GM21367 (cell line): Measurements from ENCODE around the gene MYLK2.
"Not testable (repeated sequence)": the region's sequence is repeated elsewhere in the genome, so short reads cannot be mapped to it uniquely, and the experiment has no call there.

Experiments
- ATAC-seq: cut with Tn5 transposase; IDR thresholded peaks from one replicate; pipeline ENCODE4 v1.9.1; 2021; ENCODE audit not compliant: unreplicated experiment

Gene MYLK2

GRCh38 chr20:31819083-31819784, at the start of gene MYLK2:
Gene MYLK2, plus strand, starts transcription at chr20:31819356. Its CDS starts 225 bp downstream, at chr20:31819581.
- no peak for ATAC-seq

- no peak for ATAC-seq
Measured at GRCh38 chr20:31769681-31770080, 49.5 kb upstream of the MYLK2 start.

DNA sequence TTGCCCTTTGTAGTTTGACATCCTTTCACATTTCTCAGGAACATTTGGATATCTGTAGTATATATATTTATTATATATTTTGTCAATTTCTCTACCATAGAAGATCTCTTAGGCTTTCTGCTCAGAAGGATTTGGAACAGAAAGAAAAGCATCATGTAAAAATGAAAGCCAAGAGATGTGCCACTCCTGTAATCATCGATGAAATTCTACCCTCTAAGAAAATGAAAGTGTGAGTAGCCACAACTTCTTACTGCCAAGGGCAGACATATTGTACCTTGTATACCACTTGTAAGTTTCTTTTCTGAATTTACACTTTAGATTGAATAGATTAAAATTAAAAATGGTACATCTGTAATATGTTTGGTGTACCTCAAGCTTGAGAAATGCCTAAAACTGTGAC, 48.9 kb upstream of the MYLK2 start:
- no peak for ATAC-seq

DNA sequence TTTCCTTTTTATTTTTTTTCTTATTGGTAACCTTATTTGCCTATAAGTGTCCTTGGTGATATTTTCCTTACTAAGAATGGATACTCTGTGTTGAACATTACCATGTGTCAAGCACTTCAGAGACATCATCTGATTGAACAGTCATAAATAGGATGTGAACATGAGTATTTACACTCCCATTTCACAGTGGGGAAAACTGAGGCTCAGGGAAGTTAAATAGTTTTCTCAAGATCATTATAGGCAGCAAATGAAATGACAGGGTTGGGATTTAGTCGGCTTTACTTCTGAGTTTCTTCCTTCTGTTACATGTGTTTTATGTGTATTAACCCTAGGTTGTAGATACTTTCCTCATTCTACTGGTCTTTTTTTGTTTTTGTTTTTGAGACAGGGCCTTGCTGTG, 44.7 kb upstream of the MYLK2 start:
- ATAC-seq, result no peak

GRCh38 chr20:31780839-31781238, 38.3 kb upstream of the MYLK2 start:
- ATAC-seq, result no peak

GRCh38 chr20:31781945-31782344, 37.2 kb upstream of the MYLK2 start:
- ATAC-seq, result no peak

- ATAC-seq, result no peak
Measured at GRCh38 chr20:31784354-31785044, 34.7 kb upstream of the MYLK2 start.

DNA sequence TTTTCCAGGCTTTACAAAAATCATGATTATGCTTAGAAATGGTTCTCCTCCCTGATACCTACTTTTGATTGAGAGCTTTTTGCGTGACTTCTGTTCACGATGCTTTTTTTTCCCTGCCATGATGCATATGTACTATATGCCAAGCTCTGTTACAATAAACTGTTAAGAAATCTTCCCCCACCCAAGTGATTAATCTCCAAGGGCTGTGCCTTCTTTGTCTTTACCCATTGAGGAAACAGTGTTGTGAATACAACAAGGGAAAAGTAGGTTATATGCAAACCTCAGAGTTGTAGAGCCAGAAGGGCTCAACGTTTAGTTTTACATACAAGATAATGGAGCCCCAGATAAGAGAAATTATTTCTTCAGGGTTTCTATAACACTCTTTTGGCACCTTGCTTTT, 34.1 kb upstream of the MYLK2 start:
- no peak for ATAC-seq

DNA sequence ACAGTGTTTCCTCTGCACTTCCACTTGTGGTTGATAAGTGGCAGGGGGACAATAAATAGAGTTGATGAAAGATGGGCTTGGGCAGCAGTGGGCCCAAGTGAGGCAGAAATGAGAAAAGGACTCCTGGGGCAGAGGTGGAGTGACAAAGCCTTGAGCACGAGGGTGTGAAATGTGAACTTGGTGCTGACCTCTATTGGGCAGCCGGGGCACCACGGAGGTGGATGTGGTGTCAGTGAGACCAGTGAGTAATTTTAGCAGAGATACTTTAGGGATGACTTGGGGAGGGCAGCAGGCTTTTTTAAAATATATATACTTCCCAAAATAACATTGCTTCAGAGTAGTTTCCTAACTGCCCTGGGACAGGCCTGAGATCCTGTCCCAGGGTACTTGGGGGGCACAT, 30.6 kb upstream of the MYLK2 start:
- no peak for ATAC-seq

GRCh38 chr20:31790401-31790800, 28.8 kb upstream of the MYLK2 start:
- no peak for ATAC-seq

- ATAC-seq, result no peak
Measured at GRCh38 chr20:31797364-31797763, 21.8 kb upstream of the MYLK2 start.

GRCh38 chr20:31801508-31801907, 17.6 kb upstream of the MYLK2 start:
- no peak for ATAC-seq

DNA sequence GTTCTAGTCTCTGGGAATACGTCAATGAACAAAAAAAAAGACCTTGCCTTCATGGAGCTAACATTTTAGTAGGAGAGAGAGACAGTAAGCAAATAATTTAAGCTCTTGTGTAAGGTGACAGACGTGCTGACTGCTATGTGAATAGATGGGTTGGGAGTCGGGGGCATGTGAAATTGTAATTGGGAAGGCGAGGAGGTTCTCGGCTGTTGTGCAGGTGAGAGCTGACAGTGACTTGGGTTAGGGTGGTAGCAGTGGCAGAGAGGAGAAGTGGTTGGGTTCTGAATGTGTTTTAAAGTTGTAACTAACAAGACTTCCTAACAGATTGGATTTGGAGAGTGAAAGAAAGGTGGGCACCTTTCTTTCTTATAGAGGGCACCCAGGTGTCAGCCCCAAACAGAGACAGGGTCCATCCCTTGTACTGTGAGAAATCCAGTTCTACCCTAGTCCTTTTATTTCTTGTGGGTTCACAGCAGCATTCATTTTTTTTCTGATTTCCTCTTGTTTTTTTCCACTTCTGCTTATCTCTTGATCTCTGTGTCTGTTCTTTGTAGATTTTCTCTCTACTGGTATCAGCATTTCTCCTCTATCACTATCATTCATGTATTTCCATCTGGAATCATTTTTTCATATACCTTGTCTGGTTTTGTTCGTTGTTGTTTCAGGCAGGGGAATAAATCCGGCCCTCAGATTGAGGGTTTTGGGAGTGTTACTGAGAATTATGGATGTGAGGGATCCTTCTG, 15.4 kb upstream of the MYLK2 start:
- ATAC-seq, result no peak

- no peak for ATAC-seq
Measured at GRCh38 chr20:31806564-31807355, 12.4 kb upstream of the MYLK2 start.

- ATAC-seq, result no peak
Measured at GRCh38 chr20:31808481-31808880, 10.7 kb upstream of the MYLK2 start.

DNA sequence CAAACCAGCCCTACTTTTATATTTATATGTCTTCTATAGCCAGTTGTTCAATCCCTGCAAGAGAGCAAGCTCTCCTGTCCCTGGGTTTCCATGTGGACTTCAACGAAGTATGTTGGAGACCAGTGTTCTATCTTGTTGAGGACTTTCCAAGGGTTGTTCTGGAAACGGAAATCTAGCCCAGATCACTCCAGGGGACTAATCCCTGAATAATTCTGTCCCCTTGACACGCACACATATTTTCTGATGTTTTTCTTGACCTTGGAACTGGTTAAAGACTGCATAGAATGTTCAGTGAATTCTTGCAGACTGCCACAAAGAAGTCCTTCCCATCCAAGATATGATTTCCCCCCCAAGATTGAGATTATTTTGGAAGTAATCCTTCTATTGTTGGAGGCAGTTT, 9.5 kb upstream of the MYLK2 start:
- ATAC-seq, result no peak

DNA sequence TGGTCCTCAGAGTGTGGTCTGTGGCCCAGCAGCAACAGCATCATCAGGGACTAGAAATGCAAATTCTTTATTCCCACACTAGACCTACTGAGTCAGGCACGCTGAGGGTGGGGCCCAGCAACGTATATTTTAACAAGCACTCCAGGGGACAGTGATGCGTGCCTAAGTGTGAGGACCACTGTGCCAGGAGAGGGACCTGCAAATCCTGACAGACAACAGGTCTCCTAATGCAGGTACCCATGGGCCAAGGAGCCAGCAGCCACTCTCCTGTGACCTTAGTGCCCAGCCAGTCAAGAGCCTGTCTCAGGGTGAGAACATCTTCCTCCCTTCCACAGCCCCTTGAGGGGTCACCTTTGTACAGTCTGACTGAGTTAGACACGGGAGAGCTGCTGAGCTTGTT, 8.0 kb upstream of the MYLK2 start:
- no peak for ATAC-seq

- ATAC-seq, result no peak
Measured at GRCh38 chr20:31811796-31812728, 7.1 kb upstream of the MYLK2 start.

DNA sequence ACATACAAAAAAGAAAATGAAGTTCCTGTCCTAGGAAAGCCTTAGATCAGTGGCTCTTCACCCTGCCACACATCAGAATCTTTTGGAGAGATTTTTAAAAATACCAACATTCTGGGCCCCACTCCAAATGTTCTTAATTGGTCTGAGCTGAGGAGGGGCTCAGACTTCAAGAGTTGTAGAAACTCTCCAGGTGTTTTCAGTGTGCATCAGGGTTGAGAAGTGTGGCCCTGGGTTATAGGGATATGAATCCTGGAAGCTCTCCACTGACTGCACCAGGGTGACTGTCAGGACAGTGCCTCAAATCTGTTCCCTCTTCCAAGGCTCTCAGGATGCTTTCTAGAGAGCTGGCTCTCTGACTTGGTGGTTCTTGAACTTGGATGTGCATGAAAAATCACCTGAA, 5.5 kb upstream of the MYLK2 start:
- ATAC-seq, result no peak

DNA sequence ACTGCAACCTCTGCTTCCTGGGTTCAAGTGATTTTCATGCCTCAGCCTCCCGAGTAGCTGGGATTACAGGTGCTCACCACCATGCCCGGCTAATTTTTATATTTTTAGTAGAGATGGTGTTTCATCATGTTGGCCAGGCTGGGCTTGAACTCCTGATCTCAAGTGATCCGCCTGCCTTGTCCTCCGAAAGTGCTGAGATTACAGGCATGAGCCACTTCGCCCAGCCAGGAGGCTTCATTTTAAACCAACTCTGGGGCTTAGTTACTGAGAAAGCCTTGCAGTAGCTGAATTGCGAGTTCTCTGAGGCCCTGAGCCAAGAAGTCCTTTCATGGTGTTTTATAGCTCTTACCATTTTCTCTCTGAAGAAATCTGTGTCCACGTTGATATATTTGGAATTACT, 5.0 kb upstream of the MYLK2 start:
- not testable (repeated sequence) for ATAC-seq
